MM.1S (cell line): ENCODE measurements around the gene MET.

ENCODE experiments used
- DNase-seq: peaks from one replicate; pipeline ENCODE4 v3.0.0-alpha.2; 2015
- H2AFZ ChIP-seq: fragments of 300-600 bp; sonication (generic); 2 replicates; pipeline ENCODE4 v1.6.0; 2016; ENCODE audit warnings: antibody characterized with exemption, low read length
- H3F3A ChIP-seq: fragments of 300-600 bp; sonication (generic); 2 replicates; pipeline ENCODE4 v1.6.1; 2016; ENCODE audit warnings: mild to moderate bottlenecking, antibody characterized with exemption, low read length, moderate library complexity, mixed read lengths; ENCODE audit not compliant: insufficient read depth
- H3K27ac ChIP-seq: fragments of 300-600 bp; sonication (generic); 2 replicates; pipeline ENCODE4 v1.5.1; 2016; ENCODE audit warnings: mild to moderate bottlenecking, low read length
- H3K27me3 ChIP-seq: fragments of 300-600 bp; sonication (generic); replicated peaks from 2 replicates; pipeline ENCODE4 v1.6.0; 2016; ENCODE audit warnings: low read length; ENCODE audit not compliant: insufficient read depth
- H3K36me3 ChIP-seq: fragments of 300-600 bp; sonication (generic); replicated peaks from 2 replicates; pipeline ENCODE4 v1.6.1; 2016; ENCODE audit warnings: mild to moderate bottlenecking, low read length, mixed read lengths; ENCODE audit not compliant: insufficient read depth
- H3K4me1 ChIP-seq: fragments of 300-600 bp; sonication (generic); 2 replicates; pipeline ENCODE4 v1.6.1; 2016; ENCODE audit warnings: low read length, mixed read lengths
- H3K4me2 ChIP-seq: fragments of 300-600 bp; sonication (generic); 2 replicates; pipeline ENCODE4 v1.6.0; 2016; ENCODE audit warnings: low read depth, low read length
- H3K4me3 ChIP-seq: fragments of 300-600 bp; sonication (generic); 2 replicates; pipeline ENCODE4 v1.5.1; 2016; ENCODE audit warnings: low read length, mixed read lengths
- H3K79me2 ChIP-seq: fragments of 300-600 bp; sonication (generic); 2 replicates; pipeline ENCODE4 v1.6.1; 2016; ENCODE audit warnings: mixed run types, low read length, mixed read lengths
- H3K9ac ChIP-seq: fragments of 300-600 bp; sonication (generic); 2 replicates; pipeline ENCODE4 v1.6.1; 2016; ENCODE audit warnings: low read length, mixed read lengths
- H3K9me2 ChIP-seq: fragments of 300-600 bp; sonication (generic); replicated peaks from 2 replicates; pipeline ENCODE4 v1.6.1; 2016; ENCODE audit warnings: mild to moderate bottlenecking, low read length, mixed read lengths; ENCODE audit not compliant: insufficient read depth
- H3K9me3 ChIP-seq: fragments of 300-600 bp; sonication (generic); replicated peaks from 2 replicates; pipeline ENCODE4 v1.6.1; 2016; ENCODE audit warnings: mild to moderate bottlenecking, low read length, mixed read lengths; ENCODE audit not compliant: insufficient read depth
- H4K20me1 ChIP-seq: fragments of 300-600 bp; sonication (generic); 2 replicates; pipeline ENCODE4 v1.6.1; 2016; ENCODE audit warnings: mild to moderate bottlenecking, low read length, moderate library complexity, mixed read lengths; ENCODE audit not compliant: insufficient read depth
- EZH2 ChIP-seq: fragments of 300-600 bp; sonication (generic); optimal IDR thresholded peaks from 2 replicates; pipeline ENCODE3; 2017; ENCODE audit warnings: low read depth, mild to moderate bottlenecking, antibody characterized with exemption, low read length, mixed read lengths
- EZH2phosphoT487 ChIP-seq: fragments of 300-600 bp; sonication (generic); IDR thresholded peaks from 2 replicates; pipeline ENCODE4 v1.6.1; 2018; ENCODE audit warnings: antibody characterized with exemption, low read length
- TF ChIP-seq, protein P1 (sequence below): fragments of 300-600 bp; sonication (generic); IDR thresholded peaks from 2 replicates; pipeline ENCODE4 v1.5.1; 2016; ENCODE audit warnings: antibody characterized with exemption, low read length, mixed read lengths

MET gene

GRCh38 chr7:116686812-116687419, 14.9 kb downstream of the MET start:
- no peak overlapping the region for H3K27ac ChIP-seq
- H3K9me3 ChIP-seq: no peaks in the 10 kb centered on the region
- H3K36me3 ChIP-seq: no peaks in the 10 kb centered on the region
- no peaks in the 10 kb centered on the region for H3K79me2 ChIP-seq
- peaks cover 7% of the 10 kb centered on the region; the same call in 1 of the 2 replicates for H3F3A ChIP-seq
- H3K9ac ChIP-seq: no peak overlapping the region
- no peak for DNase-seq
- no peaks in the 10 kb centered on the region for H3K9me2 ChIP-seq
- no peaks in the 10 kb centered on the region for H4K20me1 ChIP-seq
- H2AFZ ChIP-seq: no peak overlapping the region
- no peak overlapping the region for H3K4me3 ChIP-seq
- H3K4me1 ChIP-seq: peaks cover 15% of the 10 kb centered on the region
- H3K27me3 ChIP-seq: no peaks in the 10 kb centered on the region
- TF ChIP-seq EZH2: no peak
- TF ChIP-seq, protein P1, sequence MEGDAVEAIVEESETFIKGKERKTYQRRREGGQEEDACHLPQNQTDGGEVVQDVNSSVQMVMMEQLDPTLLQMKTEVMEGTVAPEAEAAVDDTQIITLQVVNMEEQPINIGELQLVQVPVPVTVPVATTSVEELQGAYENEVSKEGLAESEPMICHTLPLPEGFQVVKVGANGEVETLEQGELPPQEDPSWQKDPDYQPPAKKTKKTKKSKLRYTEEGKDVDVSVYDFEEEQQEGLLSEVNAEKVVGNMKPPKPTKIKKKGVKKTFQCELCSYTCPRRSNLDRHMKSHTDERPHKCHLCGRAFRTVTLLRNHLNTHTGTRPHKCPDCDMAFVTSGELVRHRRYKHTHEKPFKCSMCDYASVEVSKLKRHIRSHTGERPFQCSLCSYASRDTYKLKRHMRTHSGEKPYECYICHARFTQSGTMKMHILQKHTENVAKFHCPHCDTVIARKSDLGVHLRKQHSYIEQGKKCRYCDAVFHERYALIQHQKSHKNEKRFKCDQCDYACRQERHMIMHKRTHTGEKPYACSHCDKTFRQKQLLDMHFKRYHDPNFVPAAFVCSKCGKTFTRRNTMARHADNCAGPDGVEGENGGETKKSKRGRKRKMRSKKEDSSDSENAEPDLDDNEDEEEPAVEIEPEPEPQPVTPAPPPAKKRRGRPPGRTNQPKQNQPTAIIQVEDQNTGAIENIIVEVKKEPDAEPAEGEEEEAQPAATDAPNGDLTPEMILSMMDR: no peak
- no peak for TF ChIP-seq EZH2phosphoT487
- H3K4me2 ChIP-seq: no peak overlapping the region

GRCh38 chr7:116687801-116688201, 15.8 kb downstream of the MET start:
- H3K4me3 ChIP-seq: no peak overlapping the region
- no peaks in the 10 kb centered on the region for H3K27me3 ChIP-seq
- no peaks in the 10 kb centered on the region for H4K20me1 ChIP-seq
- peaks cover 15% of the 10 kb centered on the region for H3K4me1 ChIP-seq
- no peak overlapping the region for H3K9ac ChIP-seq
- H3K4me2 ChIP-seq: no peak overlapping the region
- no peak overlapping the region for H3K27ac ChIP-seq
- H3K9me2 ChIP-seq: no peaks in the 10 kb centered on the region
- no peak for DNase-seq
- peaks cover 7% of the 10 kb centered on the region; the same call in 1 of the 2 replicates for H3F3A ChIP-seq
- H2AFZ ChIP-seq: no peak overlapping the region
- TF ChIP-seq, protein P1: no peak
- no peak for TF ChIP-seq EZH2
- no peak for TF ChIP-seq EZH2phosphoT487
- no peaks in the 10 kb centered on the region for H3K79me2 ChIP-seq
- H3K9me3 ChIP-seq: no peaks in the 10 kb centered on the region
- H3K36me3 ChIP-seq: no peaks in the 10 kb centered on the region

GRCh38 chr7:116689790-116690259, 17.8 kb downstream of the MET start:
- H3F3A ChIP-seq: no peaks in the 10 kb centered on the region
- H3K4me2 ChIP-seq: no peak overlapping the region
- H3K27me3 ChIP-seq: no peaks in the 10 kb centered on the region
- no peaks in the 10 kb centered on the region for H3K79me2 ChIP-seq
- H3K9me2 ChIP-seq: no peaks in the 10 kb centered on the region
- no peak overlapping the region for H3K27ac ChIP-seq
- no peaks in the 10 kb centered on the region for H3K36me3 ChIP-seq
- TF ChIP-seq, protein P1: no peak
- TF ChIP-seq EZH2 (no peak), EZH2phosphoT487 (no peak)
- DNase-seq: no peak
- no peaks in the 10 kb centered on the region for H3K4me1 ChIP-seq
- H3K9ac ChIP-seq: no peak overlapping the region
- no peak overlapping the region for H2AFZ ChIP-seq
- H4K20me1 ChIP-seq: no peaks in the 10 kb centered on the region
- H3K9me3 ChIP-seq: no peaks in the 10 kb centered on the region
- H3K4me3 ChIP-seq: no peak overlapping the region
